ENCODE measurements around the gene THSD7B.

DNA sequence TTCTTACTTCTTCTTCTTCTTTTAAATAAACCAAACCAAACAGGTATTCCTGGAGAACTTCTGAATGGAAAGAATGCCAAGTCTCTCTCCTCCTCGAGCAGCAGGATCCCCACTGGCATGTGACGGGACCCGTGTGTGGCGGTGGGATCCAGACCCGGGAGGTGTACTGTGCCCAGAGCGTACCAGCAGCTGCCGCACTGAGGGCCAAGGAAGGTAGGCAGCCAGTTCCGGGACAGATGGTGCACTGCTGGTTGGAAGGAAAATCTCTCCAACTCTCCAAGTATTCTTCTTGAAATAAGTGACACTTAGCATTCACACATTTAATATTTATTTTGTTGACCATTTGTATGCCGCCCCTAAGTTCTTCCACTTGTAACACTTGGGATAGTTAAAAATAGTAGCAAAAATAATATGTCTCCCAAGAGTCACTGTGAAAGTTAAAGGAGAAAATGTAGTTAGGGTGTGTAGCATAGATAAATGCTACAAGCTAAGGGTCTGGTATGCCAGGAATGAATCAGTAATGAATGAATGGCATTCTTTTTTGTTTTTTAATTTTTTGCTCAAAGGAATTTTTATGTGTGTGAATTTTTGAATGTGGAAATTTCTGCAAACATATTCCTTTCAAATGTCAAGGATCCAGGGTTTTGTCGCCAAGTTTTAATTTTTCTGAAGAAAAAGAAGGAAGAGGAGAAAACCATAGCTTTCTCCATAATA is 349.9 kb downstream of the THSD7B start:
- TF ChIP-seq EZH2 (IDR thresholded peaks at IDR 0.05; ENCODE audit: insufficient read depth, poor library complexity, severe bottlenecking): no peak
- TF ChIP-seq EZH2phosphoT487 (IDR thresholded peaks at IDR 0.05; ENCODE audit: insufficient read depth, low read depth): no peak
